ENCODE data around the gene TMEM63A. TPM values are rescaled to one million over a fixed set of nuclear protein-coding genes. Genes with fewer than 3 reads are reported as not detected.
"Not testable (repeated sequence)": the region's sequence is repeated elsewhere in the genome, so short reads cannot be mapped to it uniquely, and the experiment has no call there.

The TMEM63A gene
- total RNA-seq, 2 experiments from 2014 or later, result 29.5 to 33.0 TPM

DNA sequence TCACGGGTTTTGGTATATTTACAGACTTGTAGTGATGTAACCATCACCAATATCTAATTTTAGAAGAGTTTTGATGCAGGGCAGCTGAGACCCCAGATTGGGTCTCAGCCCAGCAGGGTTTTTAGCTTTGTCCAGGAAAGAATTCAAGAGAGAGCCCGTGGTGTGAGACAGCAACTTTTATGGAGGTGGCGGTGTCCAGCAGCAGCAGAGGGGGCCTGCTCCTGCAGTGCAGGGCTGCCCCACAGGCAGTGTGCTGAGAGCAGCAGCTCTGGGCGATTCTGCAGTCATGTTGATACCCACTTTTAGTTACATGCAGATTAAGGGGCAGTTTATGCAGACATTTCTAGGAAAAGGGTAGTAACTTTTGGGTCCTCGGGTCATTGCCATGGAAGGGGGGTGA, 74.0 kb downstream of the TMEM63A start:
- H3K27me3 Mint-ChIP-seq, result peaks cover 5% of the 10 kb centered on the region

DNA sequence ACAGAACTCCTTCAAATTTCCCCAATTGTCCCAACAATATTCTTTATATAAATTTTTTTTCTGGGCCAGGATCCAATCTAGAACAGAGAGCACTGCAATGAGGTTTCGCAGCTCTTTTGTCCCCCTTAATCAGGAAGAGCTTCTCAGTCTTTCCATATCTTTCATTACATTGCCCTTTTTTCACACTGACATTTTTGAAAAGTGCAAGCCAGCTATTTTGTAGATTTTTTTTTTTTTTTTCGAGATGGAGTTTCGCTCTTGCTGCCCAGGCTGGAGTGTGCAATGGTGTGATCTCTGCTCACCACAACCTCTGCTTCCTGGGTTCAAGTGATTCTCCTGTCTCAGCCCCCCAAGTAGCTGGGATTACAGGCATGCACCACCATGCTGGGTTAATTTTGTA, 75.4 kb downstream of the TMEM63A start:
- not testable (repeated sequence) for H3K4me3 Mint-ChIP-seq, H3K27ac Mint-ChIP-seq

More for the DNA sequence above, 74.0 kb downstream of the TMEM63A start:
- Mint-ChIP-seq H3K27ac (no peak overlapping the region), H3K36me3 (no peaks in the 10 kb centered on the region), H3K9me3 (no peaks in the 10 kb centered on the region), H3K4me3 (no peak overlapping the region), H3K4me1 (peaks cover 13% of the 10 kb centered on the region)
- no peak for DNase-seq

DNA sequence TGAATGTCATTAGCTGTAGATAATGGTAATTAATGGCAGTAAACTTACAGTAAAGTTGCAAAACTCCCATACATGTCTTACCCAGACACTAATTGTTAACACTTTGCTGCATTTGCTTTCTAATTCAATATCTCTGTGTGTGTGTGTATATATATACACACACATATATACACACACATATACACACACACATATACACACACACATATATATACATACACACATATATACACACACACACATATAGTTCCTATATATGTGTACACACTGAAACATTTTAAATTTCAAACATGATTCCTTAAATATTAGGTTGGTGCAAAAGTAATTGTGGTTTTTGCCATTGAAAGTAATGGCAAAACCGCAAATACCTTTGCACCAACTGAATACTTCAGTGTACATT, 75.9 kb downstream of the TMEM63A start:
- no peak overlapping the region for H3K27ac Mint-ChIP-seq
- H3K27me3 Mint-ChIP-seq, result peaks cover 5% of the 10 kb centered on the region
- H3K9me3 Mint-ChIP-seq, result no peaks in the 10 kb centered on the region
- peaks cover 13% of the 10 kb centered on the region for H3K4me1 Mint-ChIP-seq
- H3K36me3 Mint-ChIP-seq, result no peaks in the 10 kb centered on the region
- no peak for DNase-seq
- H3K4me3 Mint-ChIP-seq, result no peak overlapping the region

More for the DNA sequence above, 75.4 kb downstream of the TMEM63A start:
- H3K27me3 Mint-ChIP-seq, H3K9me3 Mint-ChIP-seq, H3K36me3 Mint-ChIP-seq, DNase-seq: not testable (repeated sequence)
- peaks cover 13% of the 10 kb centered on the region for H3K4me1 Mint-ChIP-seq

DNA sequence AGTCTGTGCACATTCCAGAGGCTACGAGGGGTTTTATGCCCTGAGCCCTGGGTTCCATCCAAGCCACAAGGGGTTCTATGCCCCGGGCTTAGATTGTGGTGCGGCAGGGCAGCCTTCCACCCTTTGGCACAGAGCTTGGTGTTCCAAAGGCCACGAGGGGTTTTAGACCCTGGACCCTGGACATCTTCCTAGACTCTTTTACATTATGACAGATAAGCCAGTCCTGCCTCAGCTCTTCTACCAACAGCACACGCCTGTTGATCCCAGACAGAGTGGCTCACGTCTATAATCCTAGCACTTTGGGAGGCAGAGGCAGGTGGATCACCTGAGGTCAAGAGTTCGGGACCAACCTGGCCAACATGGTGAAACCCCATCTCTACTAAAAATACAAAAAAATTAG, 81.0 kb downstream of the TMEM63A start:
- H3K36me3 Mint-ChIP-seq, result not testable (repeated sequence)

DNA sequence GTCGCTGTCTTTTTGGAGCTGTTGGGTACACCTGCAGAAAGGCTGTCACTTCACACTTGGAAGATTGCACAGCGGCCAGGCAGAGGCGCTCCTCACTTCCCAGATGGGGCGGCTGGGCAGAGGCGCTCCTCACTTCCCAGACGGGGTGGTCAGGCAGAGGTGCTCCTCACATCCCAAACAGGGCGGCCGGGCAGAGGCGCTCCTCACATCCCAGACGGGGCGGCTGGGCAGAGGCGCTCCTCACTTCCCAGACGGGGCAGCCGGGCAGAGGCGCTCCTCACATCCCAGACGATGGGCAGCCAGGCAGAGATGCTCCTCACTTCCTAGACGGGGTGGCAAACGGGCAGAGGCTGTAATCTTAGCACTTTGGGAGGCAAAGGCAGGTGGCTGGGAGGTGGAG, 86.1 kb downstream of the TMEM63A start:
- H3K27me3 Mint-ChIP-seq, H3K9me3 Mint-ChIP-seq, DNase-seq, H3K4me3 Mint-ChIP-seq, H3K4me1 Mint-ChIP-seq, H3K27ac Mint-ChIP-seq: not testable (repeated sequence)
- peaks cover 42% of the 10 kb centered on the region for H3K36me3 Mint-ChIP-seq

More for the DNA sequence above, 81.0 kb downstream of the TMEM63A start:
- DNase-seq, H3K9me3 Mint-ChIP-seq, H3K4me1 Mint-ChIP-seq, H3K27me3 Mint-ChIP-seq, H3K27ac Mint-ChIP-seq, H3K4me3 Mint-ChIP-seq: not testable (repeated sequence)

Other genes with a start within 250 kb of the TMEM63A start
- 1 to 10 TPM in 1 of 2 experiments, under 1 TPM in 1; 0.84 to 1.1 TPM for gene ENAH, start 229.3 kb downstream of the TMEM63A start, total RNA-seq
- 100 to 1,000 TPM; 335 to 350 TPM for gene SRP9, start 104.6 kb downstream of the TMEM63A start, total RNA-seq
- 1 to 10 TPM; 2.7 to 4.3 TPM for gene EPHX1, start 72.3 kb downstream of the TMEM63A start, total RNA-seq
- gene LEFTY1, start 6.8 kb upstream of the TMEM63A start, total RNA-seq, result under 1 TPM in 1 of 2 experiments, not detected in 1; 0.39 TPM
- 100 to 1,000 TPM; 142 to 149 TPM for gene PYCR2, start 41.9 kb upstream of the TMEM63A start, total RNA-seq
- not detected for gene LEFTY2, start 58.8 kb upstream of the TMEM63A start, total RNA-seq
- 10 to 100 TPM; 20.0 to 21.2 TPM for gene SDE2, start 117.0 kb upstream of the TMEM63A start, total RNA-seq
- 100 to 1,000 TPM; 342 to 363 TPM for gene H3-3A, start 180.3 kb upstream of the TMEM63A start, total RNA-seq